Kidney epithelial cell (primary cell): ENCODE results near the gene DISC1. TPM values are rescaled to one million over a fixed set of nuclear protein-coding genes. Genes with fewer than 3 reads are reported as not detected.
"Not testable (repeated sequence)": the region's sequence is repeated elsewhere in the genome, so short reads cannot be mapped to it uniquely, and the experiment has no call there.

Experiments
- DNase-seq: peaks from one replicate; pipeline ENCODE4 v3.0.0-alpha.2; 2010; ENCODE audit warnings: low read depth
- H3K27me3 ChIP-seq: 2 replicates; pipeline ENCODE4 v1.6.0; 2011; ENCODE audit warnings: low read length; ENCODE audit not compliant: control insufficient read depth, insufficient read depth
- H3K36me3 ChIP-seq: 2 replicates; pipeline ENCODE4 v1.5.1; 2011; ENCODE audit warnings: low read length; ENCODE audit not compliant: control insufficient read depth, insufficient read depth
- H3K4me3 ChIP-seq: 2 replicates; pipeline ENCODE4 v1.5.1; 2011; ENCODE audit warnings: low read depth, mild to moderate bottlenecking, control low read depth, low read length
- CTCF ChIP-seq: IDR thresholded peaks from 2 replicates; pipeline ENCODE4 v1.5.1; 2011; ENCODE audit warnings: mild to moderate bottlenecking, moderate library complexity, low read length, control low read depth, inconsistent platforms; ENCODE audit not compliant: insufficient read depth, poor library complexity, severe bottlenecking
- total RNA-seq: library from RNA; depleted of rRNA; stranded (reverse); fragments of >200 nt; gene quantifications from 2 replicates; pipeline ENCODE4 v1.2.3, GENCODE V29; 2015

Gene DISC1
- total RNA-seq, 1 donor from 2014 or later, result 5.8 TPM

GRCh38 chr1:231724041-231724440, 97.5 kb downstream of the DISC1 start:
- no peak for DNase-seq
- no peak overlapping the region for H3K4me3 ChIP-seq
- no peaks in the 10 kb centered on the region for H3K27me3 ChIP-seq
- TF ChIP-seq CTCF, result no peak
- no peaks in the 10 kb centered on the region for H3K36me3 ChIP-seq

GRCh38 chr1:231724876-231725647, 98.5 kb downstream of the DISC1 start:
- Histone ChIP-seq H3K27me3 (no peaks in the 10 kb centered on the region), H3K36me3 (no peaks in the 10 kb centered on the region), H3K4me3 (no peak overlapping the region)
- peak; percentile 45 for TF ChIP-seq CTCF
- DNase-seq, result no peak

GRCh38 chr1:231727171-231727570, 100.6 kb downstream of the DISC1 start:
- Histone ChIP-seq H3K36me3 (no peaks in the 10 kb centered on the region), H3K4me3 (no peak overlapping the region), H3K27me3 (no peaks in the 10 kb centered on the region)
- no peak for DNase-seq
- TF ChIP-seq CTCF, result no peak

GRCh38 chr1:231728987-231729386, 102.4 kb downstream of the DISC1 start:
- not testable (repeated sequence) for H3K36me3 ChIP-seq, H3K4me3 ChIP-seq, H3K27me3 ChIP-seq, DNase-seq

GRCh38 chr1:231729544-231729943, 103.0 kb downstream of the DISC1 start:
- Histone ChIP-seq H3K27me3 (no peaks in the 10 kb centered on the region), H3K36me3 (no peaks in the 10 kb centered on the region), H3K4me3 (no peak overlapping the region)
- no peak for TF ChIP-seq CTCF
- DNase-seq, result no peak

GRCh38 chr1:231731268-231731667, 104.7 kb downstream of the DISC1 start:
- no peak for DNase-seq
- Histone ChIP-seq H3K36me3 (no peaks in the 10 kb centered on the region), H3K27me3 (no peaks in the 10 kb centered on the region), H3K4me3 (no peak overlapping the region)
- no peak for TF ChIP-seq CTCF
